ENCODE data around the gene AJM1. TPM values are rescaled to one million over a fixed set of nuclear protein-coding genes. Genes with fewer than 3 reads are reported as not detected.

The AJM1 gene
- total RNA-seq, 1 donor from 2014 or later: 5.9 TPM

DNA sequence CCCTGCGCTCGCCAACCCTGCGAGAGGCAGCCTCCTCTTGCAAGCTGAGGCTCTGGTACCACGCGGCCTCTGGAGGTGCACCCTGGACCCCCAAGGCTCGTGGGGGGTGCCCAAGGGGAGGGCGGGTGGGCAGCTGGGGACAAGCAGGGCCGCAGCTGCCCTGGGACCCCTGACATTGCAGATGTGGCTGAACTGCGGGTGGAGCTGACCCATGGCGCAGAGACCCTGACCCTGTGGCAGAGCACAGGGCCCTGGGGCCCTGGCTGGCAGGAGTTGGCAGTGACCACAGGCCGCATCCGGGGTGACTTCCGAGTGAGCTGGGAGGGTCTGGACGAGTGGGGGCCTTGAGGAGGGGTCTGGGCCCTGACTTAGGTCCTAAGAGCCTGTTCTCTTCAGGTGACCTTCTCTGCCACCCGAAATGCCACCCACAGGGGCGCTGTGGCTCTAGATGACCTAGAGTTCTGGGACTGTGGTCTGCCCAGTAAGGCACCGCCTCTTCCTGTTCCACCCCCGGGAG is 11.4 kb downstream of the AJM1 start:
- DNase-seq (ENCODE audit: low spot score in 2 of 2): no peak
- H3K27me3 ChIP-seq: no peaks in the 10 kb centered on the region
- no peak for TF ChIP-seq CTCF (IDR thresholded peaks at IDR 0.05)
- H3K27ac ChIP-seq: no peak overlapping the region
- no peak overlapping the region for H3K4me3 ChIP-seq
- no peaks in the 10 kb centered on the region for H3K36me3 ChIP-seq
- H3K9me3 ChIP-seq: no peaks in the 10 kb centered on the region
- H3K4me1 ChIP-seq: peaks cover 8 to 11% of the 10 kb centered on the region in 2 donors
- intact Hi-C loops (cut with DNase I): no loop called here

GRCh38 chr9:136854113-136854841 is 12.0 kb downstream of the AJM1 start:
- intact Hi-C loops (cut with DNase I): no loop called here
- TF ChIP-seq CTCF (IDR thresholded peaks at IDR 0.05): no peak
- H3K4me1 ChIP-seq: peaks cover 12 to 17% of the 10 kb centered on the region in 2 donors
- no peak for DNase-seq (ENCODE audit: low spot score in 2 of 2)
- H3K27me3 ChIP-seq: no peaks in the 10 kb centered on the region
- no peak overlapping the region for H3K27ac ChIP-seq
- no peak overlapping the region for H3K4me3 ChIP-seq
- H3K9me3 ChIP-seq: no peaks in the 10 kb centered on the region
- H3K36me3 ChIP-seq: no peaks in the 10 kb centered on the region

DNA sequence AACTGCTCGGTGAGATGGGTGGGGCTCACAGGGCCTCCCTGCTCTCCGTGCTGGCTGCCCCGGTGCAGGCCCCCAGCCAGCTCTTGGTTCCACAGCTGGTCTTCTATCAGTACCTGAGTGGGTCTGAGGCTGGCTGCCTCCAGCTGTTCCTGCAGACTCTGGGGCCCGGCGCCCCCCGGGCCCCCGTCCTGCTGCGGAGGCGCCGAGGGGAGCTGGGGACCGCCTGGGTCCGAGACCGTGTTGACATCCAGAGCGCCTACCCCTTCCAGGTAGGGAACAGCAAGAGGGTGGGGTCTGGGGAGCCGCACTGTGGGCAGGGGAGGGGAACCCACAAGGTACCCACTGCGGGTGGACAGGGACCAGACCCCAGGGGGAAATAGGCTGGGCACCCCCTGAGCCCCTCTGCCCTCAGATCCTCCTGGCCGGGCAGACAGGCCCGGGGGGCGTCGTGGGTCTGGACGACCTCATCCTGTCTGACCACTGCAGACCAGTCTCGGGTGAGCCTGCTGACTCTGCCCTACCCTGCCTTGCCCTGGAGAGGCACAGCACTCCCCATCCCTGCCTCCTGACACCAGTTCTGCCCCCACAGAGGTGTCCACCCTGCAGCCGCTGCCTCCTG is 12.7 kb downstream of the AJM1 start:
- H3K9me3 ChIP-seq: no peaks in the 10 kb centered on the region
- DNase-seq (ENCODE audit: low spot score in 2 of 2): no peak
- H3K27ac ChIP-seq: no peak overlapping the region
- H3K4me1 ChIP-seq: peaks cover 11 to 22% of the 10 kb centered on the region in 2 donors
- H3K36me3 ChIP-seq: no peaks in the 10 kb centered on the region
- TF ChIP-seq CTCF (IDR thresholded peaks at IDR 0.05): no peak
- no peak overlapping the region for H3K4me3 ChIP-seq
- no peaks in the 10 kb centered on the region for H3K27me3 ChIP-seq
- intact Hi-C loops (cut with DNase I): no loop called here

GRCh38 chr9:136855461-136856078 is 13.3 kb downstream of the AJM1 start:
- Histone ChIP-seq H3K4me1 (peaks cover 4 to 17% of the 10 kb centered on the region in 2 donors), H3K36me3 (peaks cover 0 to under 1% of the 10 kb centered on the region in 2 donors), H3K27ac (no peak overlapping the region), H3K9me3 (no peaks in the 10 kb centered on the region), H3K4me3 (no peak overlapping the region), H3K27me3 (no peaks in the 10 kb centered on the region)
- no peak for TF ChIP-seq CTCF (IDR thresholded peaks at IDR 0.05)
- no peak for DNase-seq (ENCODE audit: low spot score in 2 of 2)
- intact Hi-C loops (cut with DNase I): no loop called here

GRCh38 chr9:136856079-136856476 is 13.8 kb downstream of the AJM1 start:
- no peaks in the 10 kb centered on the region for H3K27me3 ChIP-seq
- intact Hi-C loops (cut with DNase I): no loop called here
- no peak overlapping the region for H3K27ac ChIP-seq
- peaks cover 4 to 6% of the 10 kb centered on the region in 2 donors for H3K36me3 ChIP-seq
- no peak for TF ChIP-seq CTCF (IDR thresholded peaks at IDR 0.05)
- H3K4me1 ChIP-seq: peaks cover 4 to 14% of the 10 kb centered on the region in 2 donors
- no peaks in the 10 kb centered on the region for H3K9me3 ChIP-seq
- H3K4me3 ChIP-seq: no peak overlapping the region
- no peak for DNase-seq (ENCODE audit: low spot score in 2 of 2)

All from ascending aorta (tissue), 2 donors.